AG04449 (cell line): ENCODE results near the gene PLLP.

ENCODE experiments used
- CTCF ChIA-PET: fragments of 350-600 bp; formaldehyde crosslinking; extraction: SDS; loops from one replicate; lab custom pipeline; 2021; ENCODE audit warnings: antibody characterized with exemption; lab: Yijun Ruan, JAX
- POLR2A ChIA-PET: fragments of 400-600, 350-600 bp; formaldehyde crosslinking; extraction: SDS; loops from one replicate; lab custom pipeline; 2020; ENCODE audit warnings: antibody characterized with exemption, inconsistent platforms; lab: Yijun Ruan, JAX
- DNase-seq: peaks from one replicate; pipeline ENCODE4 v3.0.0-alpha.2; 2010; ENCODE audit warnings: low read depth, low spot score
- H3K4me3 ChIP-seq: 2 replicates; pipeline ENCODE4 v1.5.1; 2011; ENCODE audit warnings: low read depth, mild to moderate bottlenecking, control low read depth, low read length
- TF ChIP-seq, protein P1 (sequence below): IDR thresholded peaks from one replicate; pipeline ENCODE4 v1.5.1; 2011; ENCODE audit warnings: mild to moderate bottlenecking, moderate library complexity, low read length, control low read depth, inconsistent platforms; ENCODE audit not compliant: insufficient read depth; ENCODE audit errors: missing control alignments

Gene PLLP

DNA sequence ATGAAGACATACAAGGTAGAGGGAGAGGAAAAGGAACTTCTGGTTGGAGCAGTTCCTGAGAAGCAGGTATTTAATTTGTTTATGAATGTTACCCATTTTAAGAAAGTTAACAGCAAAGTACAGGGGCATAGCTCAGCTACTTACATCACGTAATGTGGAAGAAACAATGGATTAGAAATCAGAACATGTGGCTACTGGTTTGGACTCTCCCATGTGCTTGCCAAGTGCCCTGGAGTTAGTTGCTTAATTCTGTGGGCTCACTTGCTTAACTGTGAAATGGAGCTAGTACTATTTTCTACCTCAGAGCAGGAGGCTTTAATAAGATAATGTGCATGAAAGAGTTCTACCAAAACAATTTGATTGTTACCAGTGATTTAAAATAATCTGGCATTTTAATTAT lies 71.0 kb downstream of the PLLP start:
- POLR2A ChIA-PET = no interaction called here
- DNase-seq = no peak
- TF ChIP-seq, protein P1, sequence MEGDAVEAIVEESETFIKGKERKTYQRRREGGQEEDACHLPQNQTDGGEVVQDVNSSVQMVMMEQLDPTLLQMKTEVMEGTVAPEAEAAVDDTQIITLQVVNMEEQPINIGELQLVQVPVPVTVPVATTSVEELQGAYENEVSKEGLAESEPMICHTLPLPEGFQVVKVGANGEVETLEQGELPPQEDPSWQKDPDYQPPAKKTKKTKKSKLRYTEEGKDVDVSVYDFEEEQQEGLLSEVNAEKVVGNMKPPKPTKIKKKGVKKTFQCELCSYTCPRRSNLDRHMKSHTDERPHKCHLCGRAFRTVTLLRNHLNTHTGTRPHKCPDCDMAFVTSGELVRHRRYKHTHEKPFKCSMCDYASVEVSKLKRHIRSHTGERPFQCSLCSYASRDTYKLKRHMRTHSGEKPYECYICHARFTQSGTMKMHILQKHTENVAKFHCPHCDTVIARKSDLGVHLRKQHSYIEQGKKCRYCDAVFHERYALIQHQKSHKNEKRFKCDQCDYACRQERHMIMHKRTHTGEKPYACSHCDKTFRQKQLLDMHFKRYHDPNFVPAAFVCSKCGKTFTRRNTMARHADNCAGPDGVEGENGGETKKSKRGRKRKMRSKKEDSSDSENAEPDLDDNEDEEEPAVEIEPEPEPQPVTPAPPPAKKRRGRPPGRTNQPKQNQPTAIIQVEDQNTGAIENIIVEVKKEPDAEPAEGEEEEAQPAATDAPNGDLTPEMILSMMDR = no peak
- H3K4me3 ChIP-seq = no peak overlapping the region
- CTCF ChIA-PET = interaction anchor here (0.9 to 1.2 kb wide), 3 partner anchors 19 to 249 kb away, joined by 3 read pairs; partner anchors contain the start of genes CPNE2 and POLR2C

DNA sequence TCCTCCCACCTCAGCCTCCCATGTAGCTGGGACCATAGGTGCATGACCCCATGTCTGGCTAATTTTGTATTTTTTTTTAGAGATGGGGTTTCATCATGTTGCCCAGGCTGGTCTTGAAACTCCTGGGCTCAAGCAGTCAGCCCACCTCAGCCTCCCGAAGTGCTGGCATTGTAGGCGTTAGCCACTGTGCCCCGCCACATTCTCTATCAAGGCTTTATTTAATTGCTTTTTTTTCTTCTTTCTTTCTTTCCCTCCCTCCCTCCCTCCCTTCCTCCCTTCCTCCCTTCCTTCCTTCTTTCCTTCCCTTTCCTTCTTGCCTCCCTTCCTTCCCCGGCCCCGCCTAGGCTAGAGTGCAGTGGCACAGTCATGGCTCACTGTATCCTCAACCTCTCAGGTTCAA lies 74.7 kb downstream of the PLLP start:
- H3K4me3 ChIP-seq = no peak overlapping the region
- DNase-seq = no peak
- CTCF ChIA-PET = no interaction called here
- TF ChIP-seq, protein P1 = no peak
- POLR2A ChIA-PET = no interaction called here

DNA sequence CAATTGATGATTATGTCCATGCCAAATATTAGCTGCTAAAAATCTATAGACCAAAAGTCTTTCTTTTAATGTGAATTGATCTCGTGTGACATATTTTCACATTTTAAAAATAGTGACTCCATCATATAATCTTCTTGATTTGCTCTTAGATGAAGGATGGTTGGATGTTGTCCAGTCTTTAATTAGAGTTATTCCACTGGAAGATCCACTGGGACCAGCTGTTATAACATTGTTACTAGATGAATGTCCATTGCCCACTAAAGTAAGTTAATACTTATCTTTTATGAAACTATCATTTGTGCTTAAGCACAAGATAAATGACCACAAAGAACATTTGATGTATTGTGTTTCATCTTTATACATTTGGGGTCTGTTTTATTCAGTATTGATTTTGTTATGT lies 75.5 kb downstream of the PLLP start:
- POLR2A ChIA-PET = no interaction called here
- CTCF ChIA-PET = no interaction called here

More for the DNA sequence above, 75.5 kb downstream of the PLLP start:
- no peak for DNase-seq
- no peak overlapping the region for H3K4me3 ChIP-seq
- TF ChIP-seq, protein P1 = no peak
